ENCODE data around the gene PLAU. TPM values are rescaled to one million over a fixed set of nuclear protein-coding genes. Genes with fewer than 3 reads are reported as not detected.

Gene PLAU
- total RNA-seq = 292 and 758 TPM in 2 replicates

DNA sequence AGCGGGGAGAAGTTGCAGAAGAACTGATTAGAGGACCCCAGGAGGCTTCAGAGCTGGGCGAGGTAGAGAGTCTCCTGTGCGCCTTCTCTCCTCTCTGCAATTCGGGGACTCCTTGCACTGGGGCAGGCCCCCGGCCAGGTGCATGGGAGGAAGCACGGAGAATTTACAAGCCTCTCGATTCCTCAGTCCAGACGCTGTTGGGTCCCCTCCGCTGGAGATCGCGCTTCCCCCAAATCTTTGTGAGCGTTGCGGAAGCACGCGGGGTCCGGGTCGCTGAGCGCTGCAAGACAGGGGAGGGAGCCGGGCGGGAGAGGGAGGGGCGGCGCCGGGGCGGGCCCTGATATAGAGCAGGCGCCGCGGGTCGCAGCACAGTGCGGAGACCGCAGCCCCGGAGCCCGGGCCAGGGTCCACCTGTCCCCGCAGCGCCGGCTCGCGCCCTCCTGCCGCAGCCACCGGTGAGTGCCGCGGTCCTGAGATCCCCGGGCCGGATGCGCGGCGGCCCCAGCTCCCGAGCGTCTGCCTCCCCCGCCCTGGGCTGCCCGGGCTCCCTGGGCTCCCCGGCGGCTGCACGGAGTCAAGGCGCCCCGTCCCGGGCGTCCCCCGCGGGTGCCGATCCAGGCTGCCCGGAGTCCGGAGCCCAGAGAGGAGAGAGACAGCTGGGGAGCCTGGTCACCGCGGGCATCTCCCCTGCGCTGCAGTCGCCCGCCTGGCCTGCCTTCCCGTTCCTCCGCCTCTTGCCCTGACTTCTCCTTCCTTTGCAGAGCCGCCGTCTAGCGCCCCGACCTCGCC, at the start of gene PLAU:
TSS of gene PLAU (plus strand) at position 369 of the 789 bp plus-strand sequence. CDS start 424 bp downstream, outside the sequence.

DNA sequence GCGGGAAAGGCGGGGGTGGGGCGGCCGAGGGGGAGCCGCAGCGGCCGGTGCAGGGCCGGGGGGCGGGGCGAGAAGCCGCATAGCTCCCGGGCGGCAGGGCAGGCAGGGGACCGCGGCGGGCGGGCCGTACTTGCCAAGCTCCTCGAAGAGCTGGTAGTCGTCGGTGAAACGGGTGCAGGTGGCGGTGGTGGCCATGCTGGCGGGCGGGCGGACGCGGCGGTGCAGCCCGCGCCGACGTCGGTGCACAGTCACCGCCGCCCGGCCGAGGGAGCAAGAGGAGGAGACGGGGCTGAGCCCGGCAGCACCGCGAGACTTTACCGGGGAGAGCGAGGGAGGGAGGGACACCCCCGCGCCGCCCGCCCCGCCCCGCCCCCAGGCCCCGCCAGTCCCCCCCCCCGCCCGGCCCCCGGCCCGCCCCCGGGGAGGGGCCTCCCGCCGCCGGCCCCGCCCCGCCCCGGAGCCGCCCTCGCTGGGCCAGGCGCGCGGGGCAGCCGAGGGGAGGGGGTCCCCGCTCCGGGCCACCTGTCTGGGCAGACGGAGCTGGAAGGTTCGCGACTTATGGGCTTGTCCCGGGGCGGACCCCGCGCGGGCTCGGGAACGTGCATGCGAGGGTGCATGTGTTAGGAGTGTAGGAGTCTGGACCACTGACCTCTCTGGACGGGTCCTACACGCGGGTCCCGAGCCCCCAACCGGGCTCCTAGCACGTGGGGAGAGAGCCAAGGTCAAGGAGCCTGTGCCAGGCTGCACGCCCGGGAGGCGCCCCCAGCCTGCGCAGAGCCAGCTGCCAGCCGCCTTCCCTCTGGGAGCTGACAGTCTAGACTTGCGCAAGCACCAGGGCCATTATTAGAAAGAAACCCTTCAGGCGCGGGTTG, 36.4 kb upstream of the PLAU start, which contains the start of gene CAMK2G:
TSS of gene CAMK2G (minus strand) at position 289 of the 872 bp plus-strand sequence. CDS start at position 195, 94 bp downstream.

Other genes starting within 250 kb of the PLAU start
- gene AGAP5, start 213.0 kb upstream of the PLAU start, total RNA-seq = 1.2 and 3.2 TPM in 2 replicates
- gene SEC24C, start 166.8 kb upstream of the PLAU start, total RNA-seq = 61.5 and 68.2 TPM in 2 replicates
- 61.4 and 75.8 TPM in 2 replicates for gene CHCHD1, start 129.1 kb upstream of the PLAU start, total RNA-seq
- gene ZSWIM8, start 125.5 kb upstream of the PLAU start, total RNA-seq = 25.0 and 33.7 TPM in 2 replicates
- 10.5 and 18.4 TPM in 2 replicates for gene NDST2, start 99.5 kb upstream of the PLAU start, total RNA-seq
- 14.9 and 15.9 TPM in 2 replicates for gene CAMK2G, start 36.6 kb upstream of the PLAU start, total RNA-seq
- 59.7 and 77.2 TPM in 2 replicates for gene VCL, start 87.0 kb downstream of the PLAU start, total RNA-seq
- gene AP3M1, start 239.7 kb downstream of the PLAU start, total RNA-seq = 22.3 and 24.6 TPM in 2 replicates
- 80.8 and 88.6 TPM in 2 replicates for gene ADK, start 240.1 kb downstream of the PLAU start, total RNA-seq